Measurements from ENCODE around the gene NLGN1.

Gene NLGN1

DNA sequence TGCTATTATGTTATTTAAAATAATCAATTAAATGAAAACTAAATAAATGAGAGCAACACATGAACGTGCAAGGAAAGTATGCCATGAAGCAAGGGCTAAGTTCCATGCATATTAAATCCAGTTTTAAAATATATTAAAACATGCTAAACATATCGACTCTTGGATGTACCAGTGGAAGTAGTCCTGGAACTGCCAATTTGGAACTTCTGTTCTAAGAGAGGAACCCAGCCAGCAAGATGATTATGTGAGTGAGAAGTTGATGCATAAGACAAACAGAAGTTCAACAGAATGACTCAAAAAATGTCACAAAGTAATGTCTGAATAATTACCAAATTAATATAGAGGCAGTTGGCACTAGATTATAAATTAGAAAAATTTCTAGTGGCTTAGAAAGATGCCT, 714.2 kb downstream of the NLGN1 start:
- no peak for DNase-seq

DNA sequence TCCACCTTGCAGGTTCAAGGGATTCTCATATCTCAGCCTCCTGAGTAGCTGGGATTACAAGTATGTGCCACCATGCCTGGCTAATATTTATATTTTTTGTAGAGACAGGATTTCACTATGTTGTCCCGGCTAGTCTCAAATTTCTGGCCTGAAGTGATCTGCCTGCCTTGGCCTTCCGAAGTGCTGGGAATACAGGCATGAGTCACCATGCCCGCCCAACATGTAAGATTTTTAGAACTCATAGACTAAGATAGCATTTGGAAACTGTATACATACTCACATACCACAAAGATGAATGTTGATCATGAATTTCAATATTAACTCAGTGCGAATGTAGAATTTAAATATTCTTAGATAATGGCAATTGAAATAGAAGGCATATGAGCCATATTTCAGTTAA, 718.9 kb downstream of the NLGN1 start:
- DNase-seq: no peak

DNA sequence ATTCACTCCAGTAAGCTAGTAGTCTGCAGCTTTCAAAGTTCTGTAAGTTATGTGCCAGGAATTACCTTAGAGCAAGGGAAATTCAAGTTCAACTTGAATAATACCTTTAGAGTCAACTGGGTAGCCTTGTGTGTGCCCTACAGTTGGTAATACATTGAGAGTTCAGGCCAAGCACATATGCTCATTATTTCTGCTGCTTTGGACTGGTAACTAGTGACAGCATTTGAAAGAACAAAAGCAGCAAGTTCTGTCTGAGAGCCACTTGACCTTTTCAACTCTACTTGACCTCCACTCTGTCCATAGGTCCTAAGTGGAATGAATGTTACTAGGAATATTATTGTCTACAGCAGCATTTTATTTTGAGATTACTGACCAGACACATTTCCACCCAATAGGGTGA, 723.5 kb downstream of the NLGN1 start:
- DNase-seq: no peak

GRCh38 chr3:174122411-174122810, 724.9 kb downstream of the NLGN1 start:
- no peak for DNase-seq

DNA sequence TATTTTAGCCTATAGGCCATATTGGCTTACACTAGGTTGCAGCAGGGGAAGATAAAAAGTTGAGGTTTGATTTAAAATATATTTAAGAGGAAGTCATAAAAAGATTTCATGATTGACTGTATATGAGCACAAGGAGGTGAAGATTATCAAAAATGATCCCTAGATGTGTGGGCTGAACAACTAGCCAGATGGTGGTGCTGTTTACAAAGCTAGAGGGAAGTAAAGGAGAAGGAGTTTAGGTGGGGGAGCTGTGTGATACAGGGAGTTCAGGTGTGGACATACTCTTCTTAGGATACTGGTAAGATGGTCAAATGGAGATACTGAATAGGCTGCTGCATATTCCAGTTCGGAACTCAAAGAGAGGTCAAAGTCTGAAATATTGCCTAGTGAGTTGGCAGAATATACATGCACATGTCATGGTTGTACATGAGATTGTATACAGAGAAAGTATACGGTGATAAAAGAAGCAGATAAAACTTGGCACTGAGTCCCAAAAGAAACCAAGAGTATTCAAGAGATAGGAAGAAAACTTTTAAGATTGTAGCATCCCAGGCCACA, 727.8 kb downstream of the NLGN1 start:
- DNase-seq: peak; percentile 60

DNA sequence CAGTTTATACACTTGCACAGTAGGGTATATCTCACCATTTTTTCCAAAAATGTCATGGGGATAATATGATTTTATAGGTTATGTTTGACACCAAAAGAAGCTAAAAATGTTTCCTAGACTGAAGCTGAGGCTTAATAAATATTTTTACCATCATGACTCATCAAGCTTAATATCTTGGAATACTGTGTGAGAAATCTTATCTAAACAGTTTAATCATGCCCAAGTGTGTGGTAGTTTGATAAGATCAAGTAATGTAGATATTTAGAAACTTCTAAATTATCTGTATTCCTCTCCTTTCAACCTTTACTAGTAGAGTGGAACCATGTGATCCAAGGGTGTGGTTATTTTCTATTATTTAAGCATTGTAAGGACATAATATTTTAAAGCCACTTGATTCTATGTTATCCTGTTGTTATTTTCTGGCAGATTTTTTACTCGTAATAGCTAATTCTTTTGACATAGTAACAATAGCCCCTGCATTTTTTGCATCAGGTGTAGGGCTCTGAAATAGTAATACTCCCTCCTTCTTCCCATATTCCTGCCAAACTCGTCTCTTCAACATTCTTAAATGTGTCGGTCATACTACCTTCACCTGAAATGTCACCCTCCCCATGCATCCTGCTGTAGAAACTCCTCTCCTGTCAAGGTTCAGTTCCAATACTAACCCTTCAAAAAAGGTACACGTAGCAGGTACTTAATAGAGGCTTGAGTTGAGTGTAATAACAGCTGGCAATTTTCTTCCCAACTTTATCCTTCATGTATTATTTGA, 729.6 kb downstream of the NLGN1 start:
- DNase-seq: no peak

DNA sequence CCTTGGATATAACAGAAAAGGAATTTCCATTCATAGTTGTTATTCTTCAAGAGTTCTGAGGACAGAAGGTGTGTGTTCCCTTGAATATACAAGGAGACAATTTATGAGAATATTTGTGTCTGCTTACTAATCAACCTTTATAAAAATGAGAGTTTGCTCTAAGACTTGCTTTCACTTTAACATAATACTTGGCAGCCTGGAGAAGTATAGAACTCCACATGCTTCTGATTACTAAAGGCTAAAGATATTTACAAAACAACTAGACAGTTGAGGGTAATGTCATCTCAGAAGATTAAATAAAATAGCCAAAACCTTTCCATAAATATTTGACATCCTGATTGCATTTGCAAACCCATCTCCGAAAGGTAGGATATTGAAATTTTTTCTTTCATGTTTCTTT, 734.5 kb downstream of the NLGN1 start:
- DNase-seq: no peak

DNA sequence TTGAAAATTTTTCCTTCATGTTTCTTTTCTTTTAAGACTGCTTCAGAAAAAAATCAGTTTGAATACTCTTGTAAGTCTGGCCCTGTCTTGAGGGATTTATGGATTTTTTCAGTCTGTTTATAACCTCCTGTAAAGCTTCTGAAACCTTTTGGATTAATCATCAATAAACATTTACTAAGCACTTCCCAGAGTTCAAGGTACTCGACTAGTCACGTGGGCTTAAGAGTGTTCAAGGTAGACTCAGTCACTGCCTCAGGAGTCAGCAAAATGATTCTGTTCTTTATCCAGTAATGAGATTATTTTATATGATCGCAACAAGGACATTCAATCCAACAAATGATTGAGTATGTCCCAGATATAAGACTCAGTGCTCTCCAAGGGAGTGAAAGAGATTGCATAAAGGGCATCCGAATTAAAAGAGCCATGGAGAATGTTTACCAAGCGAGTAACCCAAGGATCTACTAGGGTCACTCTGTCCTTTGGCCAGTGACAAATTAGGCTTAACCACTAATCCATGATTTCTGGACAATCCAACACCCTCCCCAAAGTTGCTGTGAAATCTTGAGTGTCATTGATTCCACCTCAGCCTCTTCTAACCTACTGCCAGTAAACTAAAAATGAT, 735.0 kb downstream of the NLGN1 start:
- DNase-seq: no peak

DNA sequence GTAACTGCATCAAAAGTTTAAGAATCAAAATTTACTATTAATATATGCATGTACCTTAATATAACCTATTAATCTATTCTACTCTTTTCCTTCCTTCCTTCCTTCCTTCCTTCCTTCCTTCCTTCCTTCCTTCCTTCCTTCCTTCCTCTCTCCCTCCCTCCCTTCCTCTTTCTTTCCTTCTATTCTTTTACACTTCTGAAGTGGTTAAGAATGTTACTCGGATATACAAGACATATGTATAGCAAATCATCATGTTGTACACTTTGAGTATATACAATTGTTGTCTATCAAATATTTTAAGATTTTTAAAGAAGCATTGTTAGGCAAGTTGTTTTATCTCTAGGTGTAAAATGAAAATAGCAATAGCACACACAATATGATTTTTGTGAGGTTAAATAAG, 748.5 kb downstream of the NLGN1 start:
- DNase-seq: no peak

DNA sequence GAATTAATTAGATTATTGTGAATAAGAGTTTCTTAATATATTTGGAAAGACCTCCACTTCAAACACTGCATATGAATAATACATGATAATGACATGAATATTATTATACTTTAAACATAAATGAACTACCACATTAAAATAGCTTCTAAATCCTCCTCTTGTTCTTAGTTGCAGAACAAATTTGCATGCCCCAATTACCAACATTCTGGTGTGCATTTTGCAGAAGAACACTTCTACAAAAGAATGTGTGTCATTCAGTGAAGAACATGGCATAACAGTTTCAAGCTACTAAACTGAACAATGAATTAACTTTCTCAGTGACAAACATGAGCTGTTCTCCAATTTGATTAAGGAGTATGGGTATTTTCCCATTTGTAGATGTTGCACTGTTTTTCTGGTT, 750.3 kb downstream of the NLGN1 start:
- no peak for DNase-seq

- DNase-seq: no peak
Observed at GRCh38 chr3:174153871-174154270, 756.3 kb downstream of the NLGN1 start.

- DNase-seq: no peak
Observed at GRCh38 chr3:174156200-174156599, 758.7 kb downstream of the NLGN1 start.

DNA sequence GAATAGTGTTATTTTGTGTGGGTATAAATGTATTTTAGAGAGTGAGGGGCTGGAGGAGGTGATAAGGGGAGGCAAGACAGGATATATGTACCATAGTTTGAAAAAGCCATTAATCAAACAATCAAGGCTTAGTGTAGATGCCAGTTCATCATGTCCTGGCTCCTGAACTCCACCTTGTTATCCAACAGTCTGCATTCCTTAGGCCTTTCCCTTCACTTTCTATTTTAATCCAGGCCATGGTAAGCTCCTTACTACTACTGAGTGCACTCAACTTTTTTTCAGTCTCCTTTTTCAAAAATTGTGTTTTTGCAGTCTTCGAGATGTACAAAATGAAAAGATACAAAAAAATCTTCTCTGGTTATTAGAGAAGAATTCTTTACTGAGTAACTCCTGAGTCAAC, 761.1 kb downstream of the NLGN1 start:
- DNase-seq: no peak

DNA sequence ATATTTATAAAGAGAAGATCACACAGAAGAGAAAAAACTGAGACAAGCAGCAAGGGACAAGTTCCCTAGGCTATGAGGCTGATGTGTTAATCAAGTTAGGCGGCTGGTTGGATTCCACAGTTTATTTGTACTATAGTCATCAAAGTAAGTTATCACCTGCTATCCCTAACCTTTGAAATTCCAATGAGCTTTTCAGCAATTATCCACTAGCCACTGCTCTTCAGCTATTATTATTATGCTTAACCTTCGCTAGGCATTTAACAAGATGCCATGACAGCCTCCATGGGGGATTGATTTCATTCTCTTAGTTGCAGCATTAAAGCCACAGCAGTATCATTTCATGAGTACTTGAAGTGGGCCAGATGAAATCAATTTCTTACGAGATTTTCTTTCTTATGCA, 762.1 kb downstream of the NLGN1 start:
- DNase-seq: peak; percentile 22

- DNase-seq: no peak
Observed at GRCh38 chr3:174162550-174162949, 765.0 kb downstream of the NLGN1 start.

DNA sequence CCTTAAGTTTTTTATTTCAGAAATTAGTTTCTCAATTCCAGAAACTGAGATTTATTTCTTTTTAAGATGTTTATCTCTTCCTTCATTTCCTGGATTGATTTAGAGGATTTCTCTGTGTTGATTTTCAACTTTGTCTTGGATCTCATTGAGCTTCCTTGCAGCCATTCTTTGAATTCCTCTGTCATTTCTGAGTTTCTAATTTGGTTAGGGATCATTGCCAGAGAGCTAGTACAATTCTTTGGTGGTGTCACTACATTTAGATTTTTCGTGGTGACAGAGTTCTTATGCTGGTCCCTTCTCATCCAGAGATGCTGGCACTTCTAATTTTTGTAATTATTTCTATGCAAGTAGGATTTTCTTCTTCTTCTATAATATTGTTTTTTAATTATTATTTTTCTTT, 770.5 kb downstream of the NLGN1 start:
- DNase-seq: no peak

GRCh38 chr3:174168538-174169254, 771.2 kb downstream of the NLGN1 start:
- DNase-seq: no peak

- DNase-seq: no peak
Observed at GRCh38 chr3:174169736-174170135, 772.2 kb downstream of the NLGN1 start.

DNA sequence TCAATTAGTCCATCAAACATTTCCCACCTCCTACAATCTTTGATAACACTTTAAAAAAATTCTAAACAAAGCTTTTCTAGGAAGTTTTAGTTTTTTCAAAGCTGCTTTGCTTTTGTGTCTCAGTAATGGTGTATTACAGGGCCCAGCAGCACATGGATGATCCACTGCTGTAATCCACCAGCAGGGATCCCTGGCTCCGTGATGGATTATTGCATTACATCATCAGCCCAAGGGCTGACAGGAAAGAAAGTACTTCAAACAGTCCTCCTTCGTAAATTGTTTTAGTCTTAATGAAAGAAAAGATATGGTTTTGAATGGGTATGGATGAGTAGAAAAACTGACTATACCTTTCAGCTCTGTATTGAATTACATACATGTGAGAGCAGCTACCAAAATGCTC, 772.7 kb downstream of the NLGN1 start:
- no peak for DNase-seq

GRCh38 chr3:174186377-174186989, 788.9 kb downstream of the NLGN1 start:
- no peak for DNase-seq

- DNase-seq: no peak
Observed at GRCh38 chr3:174191380-174191779, 793.8 kb downstream of the NLGN1 start.

GRCh38 chr3:174191895-174192294, 794.4 kb downstream of the NLGN1 start:
- DNase-seq: no peak

DNA sequence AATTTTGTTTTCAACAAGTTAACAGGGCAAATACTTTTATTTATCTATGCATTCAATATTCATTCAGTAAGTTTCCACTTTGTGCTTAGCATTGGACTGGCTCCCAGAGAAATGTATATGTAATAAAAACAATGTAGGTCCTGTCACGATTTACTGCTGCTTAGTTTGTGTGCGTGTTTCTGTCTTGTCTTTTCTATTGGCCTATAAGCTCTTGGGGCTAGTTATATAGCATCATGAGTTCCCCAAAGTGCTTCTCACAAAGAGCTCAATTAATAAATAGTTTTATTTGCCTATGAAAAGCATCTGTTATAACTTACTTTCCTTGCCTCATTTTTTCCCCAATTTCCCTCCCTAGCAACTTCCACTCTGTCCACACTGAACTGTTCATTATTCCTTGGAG, 794.9 kb downstream of the NLGN1 start:
- no peak for DNase-seq
